C4-2B (cell line): ENCODE data around the gene AANAT.
"Not testable (repeated sequence)": the region's sequence is repeated elsewhere in the genome, so short reads cannot be mapped to it uniquely, and the experiment has no call there.

Experiments used
- ZFX ChIP-seq: fragments of 450-650 bp; IDR thresholded peaks from 2 replicates; pipeline ENCODE4 v1.6.1; 2017
- TF ChIP-seq, protein P1 (sequence below): fragments of 450-650 bp; conservative IDR thresholded peaks from 2 replicates; pipeline ENCODE4 v1.5.1; 2017; ENCODE audit warnings: mild to moderate bottlenecking

DNA sequence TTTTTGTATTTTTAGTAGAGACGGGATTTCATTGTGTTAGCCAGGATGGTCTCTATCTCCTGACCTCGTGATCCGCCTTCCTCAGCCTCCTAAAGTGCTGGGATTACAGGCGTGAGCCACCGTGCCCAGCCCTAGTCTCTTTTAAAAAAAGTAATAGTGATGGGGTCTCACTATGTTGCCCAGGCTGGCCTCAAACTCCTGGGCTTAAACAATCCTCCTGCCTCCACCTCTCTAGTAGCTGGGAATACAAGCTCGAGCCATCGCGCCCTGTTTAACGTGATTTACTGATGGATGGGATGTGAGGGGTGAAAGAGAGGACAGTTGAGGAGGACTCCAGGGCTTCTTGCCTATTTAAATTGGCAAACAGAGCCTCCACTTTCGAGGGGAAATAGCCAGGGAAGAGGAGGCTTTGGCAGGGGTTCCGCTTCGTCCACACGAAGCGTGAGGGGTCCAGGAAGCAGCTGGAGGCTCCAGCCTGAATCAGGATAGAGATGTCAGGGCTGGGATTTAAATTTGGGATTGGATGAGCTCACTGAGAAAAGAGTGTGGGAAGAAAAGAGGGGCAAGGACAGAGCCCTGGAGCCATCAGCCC, 41.2 kb downstream of the AANAT start:
- TF ChIP-seq, protein P1, sequence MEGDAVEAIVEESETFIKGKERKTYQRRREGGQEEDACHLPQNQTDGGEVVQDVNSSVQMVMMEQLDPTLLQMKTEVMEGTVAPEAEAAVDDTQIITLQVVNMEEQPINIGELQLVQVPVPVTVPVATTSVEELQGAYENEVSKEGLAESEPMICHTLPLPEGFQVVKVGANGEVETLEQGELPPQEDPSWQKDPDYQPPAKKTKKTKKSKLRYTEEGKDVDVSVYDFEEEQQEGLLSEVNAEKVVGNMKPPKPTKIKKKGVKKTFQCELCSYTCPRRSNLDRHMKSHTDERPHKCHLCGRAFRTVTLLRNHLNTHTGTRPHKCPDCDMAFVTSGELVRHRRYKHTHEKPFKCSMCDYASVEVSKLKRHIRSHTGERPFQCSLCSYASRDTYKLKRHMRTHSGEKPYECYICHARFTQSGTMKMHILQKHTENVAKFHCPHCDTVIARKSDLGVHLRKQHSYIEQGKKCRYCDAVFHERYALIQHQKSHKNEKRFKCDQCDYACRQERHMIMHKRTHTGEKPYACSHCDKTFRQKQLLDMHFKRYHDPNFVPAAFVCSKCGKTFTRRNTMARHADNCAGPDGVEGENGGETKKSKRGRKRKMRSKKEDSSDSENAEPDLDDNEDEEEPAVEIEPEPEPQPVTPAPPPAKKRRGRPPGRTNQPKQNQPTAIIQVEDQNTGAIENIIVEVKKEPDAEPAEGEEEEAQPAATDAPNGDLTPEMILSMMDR, result not testable (repeated sequence)
- TF ChIP-seq ZFX, result not testable (repeated sequence)
